Heart left ventricle (tissue), 16 donors: Measurements from ENCODE around the gene CTNND2. TPM values are rescaled to one million over a fixed set of nuclear protein-coding genes. Genes with fewer than 3 reads are reported as not detected.

Source experiments
- ATAC-seq, 4 donors: fragments of 200-7000 bp; cut with Tn5 transposase; one replicate each; pipeline ENCODE4 v1.9.1; 2020 to 2022; ENCODE audit warnings: moderate library complexity in 4 of 4, mild to moderate bottlenecking in 3 of 4, moderate number of reproducible peaks in 1 of 4
- DNase-seq, 5 donors: peaks; one replicate each; pipeline ENCODE4 v3.0.0-alpha.2; 2020
- H3K27ac ChIP-seq, 12 donors: fragments of 200-600 bp; sonication (generic) in 4 of 12; one replicate each; pipeline versions ENCODE4 v1.5.0 to v1.8.0; 2016 to 2022; ENCODE audit warnings: mild to moderate bottlenecking in 2 of 12
- H3K27me3 ChIP-seq, 9 donors: fragments of 200-600 bp; sonication (generic) in 2 of 9; one replicate each; pipeline versions ENCODE4 v1.5.1 to v1.8.0; 2016 to 2022; ENCODE audit warnings: mild to moderate bottlenecking in 3 of 9
- H3K36me3 ChIP-seq, 9 donors: fragments of 200-600 bp; sonication (generic) in 2 of 9; one replicate each; pipeline versions ENCODE4 v1.5.0 to v1.8.0; 2018 to 2022; ENCODE audit warnings: mild to moderate bottlenecking in 2 of 9
- H3K4me1 ChIP-seq, 12 donors: fragments of 200-600 bp; sonication (generic) in 4 of 12; one replicate each; pipeline versions ENCODE4 v1.5.0 to v1.8.0; 2016 to 2022; ENCODE audit warnings: mild to moderate bottlenecking in 3 of 12
- H3K4me3 ChIP-seq, 12 donors: fragments of 200-600 bp; sonication (generic) in 4 of 12; one replicate each; pipeline versions ENCODE4 v1.5.0 to v1.8.0; 2017 to 2022; ENCODE audit warnings: mild to moderate bottlenecking in 9 of 12, moderate library complexity in 4 of 12
- H3K9me3 ChIP-seq, 12 donors: fragments of 200-600 bp; sonication (generic) in 4 of 12; one replicate each; pipeline versions ENCODE4 v1.5.0 to v1.8.0; 2016 to 2022; ENCODE audit warnings: mild to moderate bottlenecking in 1 of 12
- POLR2A ChIP-seq, 2 donors: fragments of 450-650 bp; IDR thresholded peaks; one replicate each; pipeline ENCODE4 v1.6.1; 2017; ENCODE audit warnings: antibody characterized with exemption in 2 of 2, mild to moderate bottlenecking in 2 of 2, moderate library complexity in 2 of 2
- WGBS, 4 donors: extraction: QIAGEN DNeasy Blood & Tissue Kit in 2 of 4; methylation state at CpG; one replicate each; pipeline versions ENCODE4 v1.1.5 to v1.1.7; 2013 to 2018; 5-methylcytosine and 5-hydroxymethylcytosine counted together
- intact Hi-C, 10 donors: fragments of 100-400 bp; cut with DNase I; formaldehyde crosslinking; loops; one replicate each; pipeline versions ENCODE4 v1.11.1 to v1.14.2; 2022
- polyA plus RNA-seq, 2 donors: library from polyadenylated mRNA; stranded (reverse); fragments of 200-250 nt; gene quantifications; one replicate each; pipeline ENCODE4 v1.2.3, GENCODE V29; 2013
- total RNA-seq, 9 donors: library from RNA; depleted of rRNA in 2 of 9; stranded (reverse); fragments of >200 nt in 2 of 9; fragmentation: NEBNext Ultra II Directional in 3 of 9; extraction: Animal tissue kit (Norgen Biotek cat#: 25700) in 3 of 9; gene quantifications; one replicate each; pipeline versions ENCODE4 v1.1.0 to v1.2.4, GENCODE V29; 2016 to 2023
- TF ChIP-seq, protein P1 (sequence below), 12 donors: fragments of 200-600 bp; sonication (generic) in 4 of 12; IDR thresholded peaks; one replicate each; pipeline versions ENCODE4 v1.5.0 to v1.8.0; 2018 to 2022; ENCODE audit warnings: antibody characterized with exemption in 12 of 12, mild to moderate bottlenecking in 5 of 12
- donor health status: ischemic (EF 13 %, LVEDD 7.1; RV severe dilation, severe dysfunction).
- donor health status: healthy with polysubstance abuse.
- donor health status: DM: no; HTN: yes; CAD: no.
- donor health status: DM: no; HTN: no; CAD: no.
- donor health status: ischemic (EF 25% LVEDD 6.9; RV normal size, moderate dysfunction).
- donor health status: ischemic (EF 25% LVEDD 5.7; RV mildly dilated, moderate dysfunction).
- donor health status: healthy.
- donor health status: DM: yes; HTN: yes; CAD: no.
- donor health status: ischemic (EF 35%, LVEDD 5.7; RV mildly dilated, moderate dysfunction).
- donor health status: nonischemic (EF 11% LVEDD 7.7; RV severe dilation, severe dysfunction).
- donor health status: DM: yes; HTN: yes; CAD: no.
- donor health status: PGD.
- donor health status: ischemic (EF 29% LVEDD 5.4; RV normal size, mild dysfunction).
- donor health status: nonischemic (EF 23%, LVEDD 6.1; RV moderate dilation, normal function).

CTNND2 gene
- total and polyA plus RNA-seq, 11 donors = 4.0 to 36.8 (median 20.2) TPM

- no peak for DNase-seq
- Histone ChIP-seq H3K4me1 (no peaks in the 10 kb centered on the region), H3K36me3 (no peaks in the 10 kb centered on the region), H3K9me3 (no peaks in the 10 kb centered on the region), H3K27ac (no peak overlapping the region), H3K27me3 (no peaks in the 10 kb centered on the region), H3K4me3 (no peak overlapping the region)
- TF ChIP-seq, protein P1, sequence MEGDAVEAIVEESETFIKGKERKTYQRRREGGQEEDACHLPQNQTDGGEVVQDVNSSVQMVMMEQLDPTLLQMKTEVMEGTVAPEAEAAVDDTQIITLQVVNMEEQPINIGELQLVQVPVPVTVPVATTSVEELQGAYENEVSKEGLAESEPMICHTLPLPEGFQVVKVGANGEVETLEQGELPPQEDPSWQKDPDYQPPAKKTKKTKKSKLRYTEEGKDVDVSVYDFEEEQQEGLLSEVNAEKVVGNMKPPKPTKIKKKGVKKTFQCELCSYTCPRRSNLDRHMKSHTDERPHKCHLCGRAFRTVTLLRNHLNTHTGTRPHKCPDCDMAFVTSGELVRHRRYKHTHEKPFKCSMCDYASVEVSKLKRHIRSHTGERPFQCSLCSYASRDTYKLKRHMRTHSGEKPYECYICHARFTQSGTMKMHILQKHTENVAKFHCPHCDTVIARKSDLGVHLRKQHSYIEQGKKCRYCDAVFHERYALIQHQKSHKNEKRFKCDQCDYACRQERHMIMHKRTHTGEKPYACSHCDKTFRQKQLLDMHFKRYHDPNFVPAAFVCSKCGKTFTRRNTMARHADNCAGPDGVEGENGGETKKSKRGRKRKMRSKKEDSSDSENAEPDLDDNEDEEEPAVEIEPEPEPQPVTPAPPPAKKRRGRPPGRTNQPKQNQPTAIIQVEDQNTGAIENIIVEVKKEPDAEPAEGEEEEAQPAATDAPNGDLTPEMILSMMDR (IDR thresholded peaks at IDR 0.05) = no peak
- no peak for TF ChIP-seq POLR2A (IDR thresholded peaks at IDR 0.05)
- WGBS, 4 donors = 83 to 92% (median 85%) methylated on average over 7 of the region's 7 CpGs
- intact Hi-C loops = no loop called here
- ATAC-seq = no peak
Observed at GRCh38 chr5:11857391-11857790, 46.9 kb downstream of the CTNND2 start.

GRCh38 chr5:11854936-11855335 lies 49.3 kb downstream of the CTNND2 start:
- ATAC-seq = no peak
- intact Hi-C loops = no loop called here
- no peak overlapping the region for H3K27ac ChIP-seq
- no peak for TF ChIP-seq POLR2A (IDR thresholded peaks at IDR 0.05)
- TF ChIP-seq, protein P1 (IDR thresholded peaks at IDR 0.05) = no peak
- 69 to 77% (median 71%) methylated on average over 5 of the region's 5 CpGs for WGBS, 4 donors
- H3K36me3 ChIP-seq = no peaks in the 10 kb centered on the region
- no peaks in the 10 kb centered on the region for H3K4me1 ChIP-seq
- H3K4me3 ChIP-seq = no peak overlapping the region
- H3K9me3 ChIP-seq = no peaks in the 10 kb centered on the region
- DNase-seq = no peak
- H3K27me3 ChIP-seq = no peaks in the 10 kb centered on the region

- 62 to 65% (median 63%) methylated on average over 10 of the region's 10 CpGs for WGBS, 4 donors
- DNase-seq (no peak), ATAC-seq (no peak)
- Histone ChIP-seq H3K36me3 (no peaks in the 10 kb centered on the region), H3K27me3 (no peaks in the 10 kb centered on the region), H3K4me1 (no peaks in the 10 kb centered on the region), H3K9me3 (no peaks in the 10 kb centered on the region), H3K27ac (no peak overlapping the region), H3K4me3 (no peak overlapping the region)
- TF ChIP-seq POLR2A (IDR thresholded peaks at IDR 0.05) = no peak
- TF ChIP-seq, protein P1 (IDR thresholded peaks at IDR 0.05) = no peak
- intact Hi-C loops = no loop called here
Observed at GRCh38 chr5:11853796-11854195, 50.5 kb downstream of the CTNND2 start.

- DNase-seq (no peak), ATAC-seq (no peak)
- no peaks in the 10 kb centered on the region for H3K4me1 ChIP-seq
- intact Hi-C loops = no loop called here
- no peak for TF ChIP-seq POLR2A (IDR thresholded peaks at IDR 0.05)
- TF ChIP-seq, protein P1 (IDR thresholded peaks at IDR 0.05) = no peak
- H3K27ac ChIP-seq = no peak overlapping the region
- no peaks in the 10 kb centered on the region for H3K36me3 ChIP-seq
- H3K27me3 ChIP-seq = no peaks in the 10 kb centered on the region
- H3K9me3 ChIP-seq = no peaks in the 10 kb centered on the region
- H3K4me3 ChIP-seq = no peak overlapping the region
Observed at GRCh38 chr5:11853140-11853539, 51.1 kb downstream of the CTNND2 start.
